ENCODE measurements around the gene ADCYAP1R1. TPM values are rescaled to one million over a fixed set of nuclear protein-coding genes. Genes with fewer than 3 reads are reported as not detected.

ADCYAP1R1 gene
- polyA plus RNA-seq, 4 donors: 0.78 to 1.2 (median 0.89) TPM

DNA sequence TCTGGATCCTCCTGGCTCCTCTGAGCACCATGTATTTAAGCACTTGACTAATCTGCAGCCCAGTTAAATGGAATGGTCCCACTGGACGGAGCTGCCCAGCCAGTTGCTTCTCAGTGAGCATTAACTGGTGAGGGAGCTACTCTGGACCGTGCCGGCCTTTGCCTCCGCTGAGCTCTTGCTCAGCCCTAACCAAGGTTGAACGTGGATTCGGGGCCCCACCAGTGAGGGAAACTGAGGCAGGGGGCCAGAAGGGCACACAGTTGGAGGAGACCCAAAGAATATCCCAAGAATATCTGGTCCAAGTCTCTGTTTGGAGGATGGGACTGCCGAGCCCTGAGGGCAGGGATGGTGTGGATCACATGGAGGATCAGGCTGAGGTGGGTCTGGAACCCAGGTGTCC is 13.7 kb downstream of the ADCYAP1R1 start:
- DNase-seq (ENCODE audit: low read depth in 4 of 4, low spot score in 2 of 4): no peak

- DNase-seq (ENCODE audit: low read depth in 4 of 4, low spot score in 2 of 4): no peak
Observed at GRCh38 chr7:31066516-31067130, 14.5 kb downstream of the ADCYAP1R1 start.

DNA sequence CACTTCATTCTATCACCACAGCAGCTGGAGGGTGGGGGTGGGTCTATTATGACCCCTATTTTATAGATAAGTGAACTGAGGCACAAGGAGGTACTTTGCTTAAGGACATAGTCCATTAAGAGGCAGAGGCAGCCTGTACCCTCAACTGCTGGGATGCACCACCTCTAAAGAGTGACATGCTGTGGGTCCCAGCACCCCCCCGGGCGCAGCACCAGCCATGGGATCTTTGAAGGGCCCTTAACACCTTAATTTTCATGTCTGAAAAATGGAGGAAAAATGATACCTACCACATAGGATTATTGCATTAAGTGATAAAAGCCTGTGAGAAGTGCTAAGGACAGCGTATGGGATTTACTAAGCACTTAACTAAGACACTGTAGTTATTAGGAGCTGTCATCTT is 15.4 kb downstream of the ADCYAP1R1 start:
- no peak for DNase-seq (ENCODE audit: low read depth in 4 of 4, low spot score in 2 of 4)

DNA sequence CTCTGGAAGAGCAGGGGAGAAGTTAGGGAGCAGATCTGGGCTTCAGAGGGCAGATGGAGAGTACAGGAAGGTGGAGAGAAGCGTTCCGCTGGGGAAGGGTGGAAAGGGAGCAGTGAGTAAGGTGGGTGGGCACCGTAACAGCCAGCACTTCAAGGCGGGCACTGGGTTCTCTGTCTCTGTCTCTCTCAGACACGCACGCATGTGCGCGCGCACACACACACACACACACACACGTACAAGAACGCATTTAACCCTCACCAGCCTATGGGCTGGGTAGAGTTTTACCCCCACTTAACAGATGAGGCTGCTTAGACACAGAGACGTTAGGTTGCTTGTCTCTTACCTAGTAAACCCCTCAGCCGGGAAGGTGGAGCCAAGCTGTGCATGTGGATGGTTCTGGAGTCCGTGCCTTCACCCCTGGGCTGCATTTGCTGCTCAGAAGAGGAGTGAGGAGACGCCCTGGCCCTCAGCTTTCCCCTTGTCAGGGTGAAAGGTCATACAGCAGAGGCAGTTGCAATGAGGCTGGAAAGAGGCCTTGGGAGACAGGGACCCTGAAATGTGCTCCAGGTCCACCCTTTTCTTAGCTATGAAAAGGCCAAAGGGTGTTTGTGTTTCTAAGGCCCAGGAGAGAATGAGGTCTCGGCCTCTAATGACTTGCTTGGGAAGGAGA is 16.0 kb downstream of the ADCYAP1R1 start:
- DNase-seq (ENCODE audit: low read depth in 4 of 4, low spot score in 2 of 4): no peak

GRCh38 chr7:31069860-31070555 is 17.9 kb downstream of the ADCYAP1R1 start:
- no peak for DNase-seq (ENCODE audit: low read depth in 4 of 4, low spot score in 2 of 4)

- DNase-seq (ENCODE audit: low read depth in 4 of 4, low spot score in 2 of 4): no peak
Observed at GRCh38 chr7:31070991-31071644, 19.0 kb downstream of the ADCYAP1R1 start.

DNA sequence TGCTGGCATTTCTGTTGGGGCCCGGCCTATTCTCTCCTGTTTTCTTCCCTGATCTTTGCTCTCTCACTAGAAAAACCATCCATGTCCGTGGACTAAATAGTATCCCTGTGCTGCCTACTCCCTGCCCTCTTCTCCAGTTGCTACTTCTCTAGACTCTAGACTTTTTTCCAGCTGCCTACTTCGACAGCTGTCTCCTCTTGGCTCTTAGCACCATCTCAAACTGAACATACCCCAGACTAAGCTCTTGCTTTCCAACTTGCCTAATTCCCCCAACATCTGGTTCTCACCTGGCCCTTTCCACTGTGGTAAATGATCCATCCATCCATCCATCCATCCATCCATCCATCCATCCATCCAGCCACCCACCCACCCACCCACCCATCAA is 19.5 kb downstream of the ADCYAP1R1 start:
- no peak for DNase-seq (ENCODE audit: low read depth in 4 of 4, low spot score in 2 of 4)

- DNase-seq (ENCODE audit: low read depth in 4 of 4, low spot score in 2 of 4): no peak
Observed at GRCh38 chr7:31073326-31074119, 21.4 kb downstream of the ADCYAP1R1 start.

GRCh38 chr7:31074120-31074383 is 21.9 kb downstream of the ADCYAP1R1 start:
- DNase-seq (ENCODE audit: low read depth in 4 of 4, low spot score in 2 of 4): no peak

GRCh38 chr7:31074403-31075085 is 22.4 kb downstream of the ADCYAP1R1 start:
- no peak for DNase-seq (ENCODE audit: low read depth in 4 of 4, low spot score in 2 of 4)

DNA sequence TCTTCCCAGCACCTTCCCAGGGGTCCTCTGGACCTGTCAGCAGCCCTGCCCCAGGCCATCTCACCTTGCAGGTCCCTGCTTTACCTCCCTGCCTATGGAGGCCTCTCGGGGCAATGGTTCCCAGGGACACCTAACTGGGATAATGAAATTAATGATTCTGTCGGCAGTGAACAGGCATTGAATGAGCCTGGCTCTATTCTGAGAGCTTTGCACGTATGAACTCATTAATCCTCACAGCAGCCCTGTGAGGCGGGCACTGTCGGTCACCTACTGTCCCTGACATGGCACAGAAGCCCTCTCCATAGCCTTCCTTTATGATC is 22.9 kb downstream of the ADCYAP1R1 start:
- DNase-seq (ENCODE audit: low read depth in 4 of 4, low spot score in 2 of 4): no peak

GRCh38 chr7:31076051-31076450 is 23.9 kb downstream of the ADCYAP1R1 start:
- DNase-seq (ENCODE audit: low read depth in 4 of 4, low spot score in 2 of 4): no peak

DNA sequence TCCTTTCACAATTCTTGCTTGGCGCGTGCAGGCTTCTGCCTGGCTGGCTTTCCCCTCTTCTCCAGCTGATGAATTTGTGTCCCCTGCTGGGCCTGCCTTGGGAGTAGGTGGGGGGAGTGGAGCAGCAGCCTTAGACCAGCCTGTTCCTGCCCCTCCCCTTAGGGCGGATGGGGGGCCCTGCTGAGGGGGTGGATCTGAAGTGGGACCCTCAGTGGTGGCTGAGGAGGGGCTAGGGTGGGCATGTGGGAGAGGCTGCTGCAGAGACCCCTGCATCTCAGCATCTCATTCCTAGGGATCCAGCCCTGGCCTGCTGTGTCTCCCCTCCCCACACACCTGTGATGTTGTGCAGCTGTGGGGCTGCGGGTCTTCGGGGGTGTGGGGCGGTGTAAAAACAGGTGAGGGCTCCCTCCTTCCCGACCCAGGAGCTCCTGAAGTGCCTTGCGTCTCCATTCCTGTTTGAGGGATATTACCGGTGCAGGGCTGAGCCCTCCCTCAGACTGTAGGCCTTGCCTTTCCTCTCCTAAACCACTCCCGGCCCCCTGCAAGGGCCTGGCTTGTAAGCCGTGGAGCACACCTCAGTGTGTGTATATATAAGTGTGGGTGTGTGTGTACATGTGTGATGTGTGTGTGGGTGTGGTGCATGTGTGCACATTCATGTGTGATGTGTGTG is 24.7 kb downstream of the ADCYAP1R1 start:
- no peak for DNase-seq (ENCODE audit: low read depth in 4 of 4, low spot score in 2 of 4)

DNA sequence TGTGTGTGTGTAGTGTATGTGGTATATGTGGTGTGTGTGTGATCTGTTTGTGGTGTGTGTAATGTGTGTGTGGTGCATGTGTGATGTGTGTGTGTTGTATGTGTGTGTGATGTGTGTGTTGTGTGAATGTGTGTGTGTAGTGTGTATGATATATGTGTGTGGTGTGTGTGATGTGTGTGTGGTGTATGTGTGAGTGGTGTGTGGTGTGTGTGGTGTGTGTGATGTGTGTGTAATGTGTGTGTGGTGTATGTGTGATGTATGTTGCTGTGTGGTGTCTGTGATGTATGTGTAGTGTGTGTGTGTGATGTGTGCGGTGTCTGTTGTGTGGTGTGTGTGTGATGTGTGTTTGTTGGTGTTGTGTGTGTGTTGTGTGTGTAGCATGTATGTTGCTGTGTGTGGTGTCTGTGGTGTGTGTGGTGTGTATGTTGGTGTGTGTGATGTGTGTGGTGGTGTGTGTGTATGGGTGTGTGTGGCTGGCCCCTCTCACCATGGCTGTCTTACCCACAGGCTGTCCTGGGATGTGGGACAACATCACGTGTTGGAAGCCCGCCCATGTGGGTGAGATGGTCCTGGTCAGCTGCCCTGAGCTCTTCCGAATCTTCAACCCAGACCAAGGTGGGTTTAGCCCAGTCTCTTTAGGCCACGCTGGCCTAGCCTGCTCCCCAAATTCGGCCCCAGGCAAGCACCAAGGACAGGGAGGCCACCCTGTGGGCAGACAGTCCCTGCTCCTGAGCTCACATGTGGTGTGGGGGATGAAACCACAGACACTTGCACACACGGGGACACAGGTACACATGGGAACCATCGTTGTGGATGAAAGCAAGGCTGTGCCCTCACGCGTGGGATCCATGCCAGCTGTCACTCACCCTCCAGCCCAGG is 25.6 kb downstream of the ADCYAP1R1 start:
- no peak for DNase-seq (ENCODE audit: low read depth in 4 of 4, low spot score in 2 of 4)

DNA sequence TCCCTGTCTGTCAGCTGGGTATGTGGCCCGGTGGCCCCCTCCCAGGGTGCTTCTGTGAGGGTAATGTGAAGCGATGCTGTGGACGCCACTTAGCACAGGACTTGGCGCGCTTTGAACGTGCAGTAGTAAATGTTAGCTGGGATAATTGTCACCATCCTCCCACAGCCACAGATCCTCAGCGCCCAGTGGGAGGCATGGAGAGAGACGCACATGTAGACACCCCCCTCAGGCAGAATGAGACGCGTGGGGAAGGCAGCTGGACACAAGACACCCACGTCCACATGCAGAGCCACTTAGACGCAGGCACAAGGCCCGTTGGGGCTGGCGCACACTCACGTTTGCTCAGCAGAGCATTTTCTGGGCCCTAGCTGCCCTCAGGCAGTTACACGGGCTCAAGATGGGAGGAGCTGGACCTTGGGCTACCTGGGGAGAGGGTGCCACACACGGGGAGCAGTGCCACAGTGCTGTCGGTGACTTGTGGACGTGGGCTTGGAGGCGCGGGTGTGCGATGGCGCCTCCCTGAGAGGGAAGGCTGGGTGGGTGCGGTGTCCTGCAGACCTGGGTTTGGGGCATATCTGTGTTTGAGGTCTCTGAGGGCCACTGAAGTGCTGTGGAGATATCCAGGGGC is 26.4 kb downstream of the ADCYAP1R1 start:
- no peak for DNase-seq (ENCODE audit: low read depth in 4 of 4, low spot score in 2 of 4)

- DNase-seq (ENCODE audit: low read depth in 4 of 4, low spot score in 2 of 4): no peak
Observed at GRCh38 chr7:31079126-31079823, 27.2 kb downstream of the ADCYAP1R1 start.

DNA sequence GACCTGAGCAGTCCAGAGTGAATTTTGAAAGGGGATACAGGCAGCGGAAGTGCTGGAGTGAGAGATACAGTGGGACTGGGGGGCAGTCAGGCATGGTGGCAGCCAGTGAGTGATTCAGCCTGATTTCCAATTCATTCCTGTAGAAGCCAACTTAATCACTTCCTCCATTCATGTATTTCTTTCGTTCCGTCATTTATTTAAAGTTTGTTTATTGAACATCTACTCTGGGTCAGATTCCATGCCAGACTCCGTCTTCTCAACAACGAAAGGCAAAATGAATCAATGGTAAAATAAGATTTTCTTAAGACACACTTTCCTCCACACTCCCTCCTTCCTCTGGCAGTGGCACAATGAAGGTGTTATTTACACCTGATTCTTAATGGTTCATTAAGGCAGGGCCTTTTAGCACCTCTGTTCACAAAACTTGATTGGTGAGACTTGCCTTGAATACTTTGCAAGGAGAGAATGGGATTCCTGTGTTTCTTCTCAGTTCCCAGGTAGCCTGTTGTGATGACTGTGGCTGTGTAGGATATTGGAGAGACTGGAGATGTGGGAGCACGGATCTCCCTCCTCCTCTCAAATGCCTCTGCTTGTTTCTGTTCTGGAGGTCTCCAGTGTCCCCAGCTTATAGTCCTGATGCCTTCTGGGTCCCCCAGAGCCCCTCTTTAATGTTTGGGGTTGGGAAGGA is 27.9 kb downstream of the ADCYAP1R1 start:
- DNase-seq (ENCODE audit: low read depth in 4 of 4, low spot score in 2 of 4): no peak
